ENCODE data around the gene DCUN1D4. TPM values are rescaled to one million over a fixed set of nuclear protein-coding genes. Genes with fewer than 3 reads are reported as not detected.

Gene DCUN1D4
- total RNA-seq, 4 donors from 2014 or later: 38.2 to 109 (median 88.1) TPM

GRCh38 chr4:51963841-51964517 is 121.0 kb downstream of the DCUN1D4 start:
- Histone ChIP-seq H3K27ac (no peak overlapping the region), H3K27me3 (no peaks in the 10 kb centered on the region), H3K4me3 (no peak overlapping the region), H3K4me1 (no peaks in the 10 kb centered on the region), H3K36me3 (no peaks in the 10 kb centered on the region), H3K9me3 (no peaks in the 10 kb centered on the region)
- intact Hi-C loops (cut with DNase I; ENCODE audit: low total_unique reads): no loop called here
- TF ChIP-seq CTCF (IDR thresholded peaks at IDR 0.05) (no peak), POLR2A (IDR thresholded peaks at IDR 0.05) (no peak)
- no peak for DNase-seq

- Histone ChIP-seq H3K9me3 (no peaks in the 10 kb centered on the region), H3K4me1 (no peaks in the 10 kb centered on the region), H3K27me3 (no peaks in the 10 kb centered on the region), H3K27ac (no peak overlapping the region), H3K4me3 (no peak overlapping the region), H3K36me3 (no peaks in the 10 kb centered on the region)
- intact Hi-C loops (cut with DNase I; ENCODE audit: low total_unique reads): no loop called here
- no peak for DNase-seq
- no peak for TF ChIP-seq POLR2A (IDR thresholded peaks at IDR 0.05)
- TF ChIP-seq CTCF (IDR thresholded peaks at IDR 0.05): no peak
Measured at GRCh38 chr4:51965862-51966261, 122.9 kb downstream of the DCUN1D4 start.

Other genes starting within 250 kb of the DCUN1D4 start
- 1 to 10 TPM in 1 of 4 donors, under 1 TPM in 1, not detected in 2; 0.90 to 1.5 TPM for gene LRRC66, start 177.2 kb downstream of the DCUN1D4 start, total RNA-seq
- gene SGCB, start 195.1 kb downstream of the DCUN1D4 start, total RNA-seq: 10 to 100 TPM; 21.5 to 61.6 (median 44.6) TPM
- gene SPATA18, start 208.2 kb downstream of the DCUN1D4 start, total RNA-seq: 10 to 100 TPM in 1 of 4 donors, 1 to 10 TPM in 1, under 1 TPM in 2; under 0.01 to 12.2 (median 4.2) TPM